SU-DHL-6 (cell line): ENCODE results near the gene TLCD3B.

Source experiments
- H2AFZ ChIP-seq: fragments of 200-600 bp; sonication (generic); 2 replicates; pipeline ENCODE4 v1.6.1; 2014; ENCODE audit warnings: low read depth, mild to moderate bottlenecking, moderate library complexity, mixed read lengths, antibody characterized with exemption, low read length; ENCODE audit not compliant: severe bottlenecking
- H3F3A ChIP-seq: fragments of 200-600 bp; shearing (Covaris generic); 2 replicates; pipeline ENCODE4 v1.6.0; 2016; ENCODE audit warnings: antibody characterized with exemption, mild to moderate bottlenecking; ENCODE audit not compliant: insufficient read depth
- H3K27ac ChIP-seq: fragments of 200-600 bp; sonication (generic); 2 replicates; pipeline ENCODE4 v1.5.1; 2016; ENCODE audit warnings: low read depth, mild to moderate bottlenecking, low read length, moderate library complexity, mixed read lengths
- H3K27me3 ChIP-seq: fragments of 200-600 bp; sonication (generic), shearing (Covaris generic); 2 replicates; pipeline ENCODE4 v1.6.0; 2014; ENCODE audit warnings: mild to moderate bottlenecking, low read length
- H3K36me3 ChIP-seq: fragments of 200-600 bp; sonication (generic); 2 replicates; pipeline ENCODE4 v1.6.1; 2014; ENCODE audit warnings: mild to moderate bottlenecking, low read length, mixed read lengths
- H3K4me2 ChIP-seq: fragments of 300-600, 200-600 bp; shearing (Covaris generic), sonication (generic); 2 replicates; pipeline ENCODE4 v1.6.0; 2014; ENCODE audit warnings: low read length, low read depth, mild to moderate bottlenecking; ENCODE audit not compliant: poor library complexity, severe bottlenecking
- H3K4me3 ChIP-seq: fragments of 200-600 bp; sonication (generic); 2 replicates; pipeline ENCODE4 v1.5.1; 2014; ENCODE audit warnings: antibody characterized with exemption, low read length, mild to moderate bottlenecking, mixed read lengths; ENCODE audit not compliant: insufficient read depth, poor library complexity, severe bottlenecking
- H3K79me2 ChIP-seq: fragments of 200-600 bp; sonication (generic); 2 replicates; pipeline ENCODE4 v1.6.1; 2014; ENCODE audit warnings: mild to moderate bottlenecking, low read length, moderate library complexity; ENCODE audit not compliant: insufficient read depth
- H3K9ac ChIP-seq: fragments of 200-600 bp; sonication (generic); 2 replicates; pipeline ENCODE4 v1.7.0; 2014; ENCODE audit warnings: mild to moderate bottlenecking, low read length
- H3K9me2 ChIP-seq: fragments of 200-600 bp; sonication (generic); replicated peaks from 2 replicates; pipeline ENCODE4 v1.6.1; 2014; ENCODE audit warnings: low read length; ENCODE audit not compliant: insufficient read depth
- H3K9me3 ChIP-seq: fragments of 200-600 bp; sonication (generic); 2 replicates; pipeline ENCODE4 v1.6.1; 2014; ENCODE audit warnings: low read length, mixed read lengths; ENCODE audit not compliant: insufficient read depth
- H4K20me1 ChIP-seq: fragments of 200-600 bp; sonication (generic); 2 replicates; pipeline ENCODE4 v1.6.1; 2014; ENCODE audit warnings: low read depth, mild to moderate bottlenecking, antibody characterized with exemption, low read length, moderate library complexity, mixed read lengths
- EZH2phosphoT487 ChIP-seq: fragments of 200-600 bp; sonication (generic), shearing (Covaris generic); conservative IDR thresholded peaks from 2 replicates; pipeline ENCODE4 v1.6.1; 2018; ENCODE audit warnings: mild to moderate bottlenecking, antibody characterized with exemption, low read length, moderate library complexity, mixed read lengths
- TF ChIP-seq, protein P1 (sequence below): fragments of 200-600 bp; sonication (generic); IDR thresholded peaks from one replicate; pipeline ENCODE4 v1.5.1; 2017; ENCODE audit warnings: antibody characterized with exemption, mild to moderate bottlenecking, low read length, moderate library complexity; ENCODE audit not compliant: insufficient read depth, poor library complexity, severe bottlenecking

Gene TLCD3B

DNA sequence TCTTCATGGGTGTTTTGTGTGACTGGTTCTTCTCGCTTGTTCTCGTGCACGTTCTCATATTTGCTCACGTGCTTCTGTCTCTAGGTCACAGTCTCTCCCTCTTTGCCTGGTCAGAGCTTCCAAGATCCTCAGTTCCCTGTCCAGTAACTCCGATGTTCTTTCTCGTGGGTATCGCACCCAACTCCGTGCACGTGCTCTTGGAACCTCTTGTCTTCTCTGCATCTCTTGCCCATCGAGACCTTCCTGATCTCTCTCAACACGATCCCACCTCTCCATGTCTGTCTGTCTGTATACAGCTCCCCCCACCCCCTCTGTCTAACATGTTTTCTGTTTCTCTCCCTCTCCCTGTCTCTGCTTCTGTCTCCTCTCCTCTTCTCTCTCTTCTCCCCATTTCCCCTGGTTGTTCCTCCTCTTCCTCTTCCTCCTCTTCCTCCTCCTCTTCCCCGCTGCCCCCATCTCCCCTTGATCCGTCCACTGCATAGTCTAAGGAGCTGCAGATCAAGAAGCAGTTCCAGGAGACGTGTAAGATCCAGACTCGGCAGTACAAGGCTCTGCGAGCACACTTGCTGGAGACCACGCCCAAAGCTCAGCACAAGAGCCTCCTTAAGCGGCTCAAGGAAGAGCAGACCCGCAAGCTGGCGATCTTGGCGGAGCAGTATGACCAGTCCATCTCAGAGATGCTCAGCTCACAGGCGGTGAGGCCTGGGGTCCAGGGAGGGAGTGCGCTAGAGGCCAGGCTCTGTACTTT is 41.8 kb downstream of the TLCD3B start:
- Histone ChIP-seq H3K4me2 (no peak overlapping the region), H3K9ac (no peak overlapping the region), H4K20me1 (no peaks in the 10 kb centered on the region), H3K27me3 (no peaks in the 10 kb centered on the region), H3K9me3 (no peaks in the 10 kb centered on the region), H3F3A (no peaks in the 10 kb centered on the region), H2AFZ (no peak overlapping the region), H3K36me3 (no peaks in the 10 kb centered on the region; the same call in 1 of the 2 replicates), H3K27ac (no peak overlapping the region), H3K79me2 (no peaks in the 10 kb centered on the region), H3K4me3 (no peak overlapping the region), H3K9me2 (no peaks in the 10 kb centered on the region)
- TF ChIP-seq, protein P1, sequence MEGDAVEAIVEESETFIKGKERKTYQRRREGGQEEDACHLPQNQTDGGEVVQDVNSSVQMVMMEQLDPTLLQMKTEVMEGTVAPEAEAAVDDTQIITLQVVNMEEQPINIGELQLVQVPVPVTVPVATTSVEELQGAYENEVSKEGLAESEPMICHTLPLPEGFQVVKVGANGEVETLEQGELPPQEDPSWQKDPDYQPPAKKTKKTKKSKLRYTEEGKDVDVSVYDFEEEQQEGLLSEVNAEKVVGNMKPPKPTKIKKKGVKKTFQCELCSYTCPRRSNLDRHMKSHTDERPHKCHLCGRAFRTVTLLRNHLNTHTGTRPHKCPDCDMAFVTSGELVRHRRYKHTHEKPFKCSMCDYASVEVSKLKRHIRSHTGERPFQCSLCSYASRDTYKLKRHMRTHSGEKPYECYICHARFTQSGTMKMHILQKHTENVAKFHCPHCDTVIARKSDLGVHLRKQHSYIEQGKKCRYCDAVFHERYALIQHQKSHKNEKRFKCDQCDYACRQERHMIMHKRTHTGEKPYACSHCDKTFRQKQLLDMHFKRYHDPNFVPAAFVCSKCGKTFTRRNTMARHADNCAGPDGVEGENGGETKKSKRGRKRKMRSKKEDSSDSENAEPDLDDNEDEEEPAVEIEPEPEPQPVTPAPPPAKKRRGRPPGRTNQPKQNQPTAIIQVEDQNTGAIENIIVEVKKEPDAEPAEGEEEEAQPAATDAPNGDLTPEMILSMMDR = no peak
- no peak for TF ChIP-seq EZH2phosphoT487

DNA sequence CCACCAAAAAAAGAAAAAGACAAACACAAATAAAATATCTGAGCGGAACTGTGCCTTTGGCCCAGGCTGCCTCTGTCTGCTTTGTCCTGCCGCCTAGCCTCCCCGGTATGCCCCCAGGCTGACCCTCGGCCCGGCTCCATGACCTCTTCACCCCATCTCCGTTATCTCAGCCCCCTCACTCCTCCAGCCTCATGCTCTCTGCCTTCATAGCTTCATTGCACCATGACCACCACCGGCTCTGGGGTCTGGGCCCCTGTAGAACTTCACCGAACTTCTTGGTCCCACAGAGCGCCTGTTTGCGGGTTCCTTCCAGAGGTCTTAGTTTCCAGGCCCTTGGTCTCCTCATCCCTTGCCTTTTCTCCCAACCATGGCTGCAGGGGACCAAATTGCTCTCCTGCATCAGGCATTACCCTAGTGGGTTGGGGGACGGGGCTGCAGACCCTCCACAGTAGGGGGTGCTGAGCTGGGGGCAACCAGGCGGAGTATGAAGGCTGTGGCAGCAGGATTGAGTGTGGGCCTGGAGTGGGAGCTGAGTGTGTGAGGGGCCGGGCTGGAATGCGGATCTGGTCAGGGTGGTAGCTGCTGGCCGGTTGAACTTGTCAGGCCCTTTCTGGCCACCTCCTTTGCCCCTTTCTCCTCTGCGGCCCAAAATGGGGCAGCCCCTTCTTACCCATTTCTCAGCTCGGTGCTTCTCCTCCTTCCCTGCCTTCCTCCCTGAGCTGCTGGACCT is 42.6 kb downstream of the TLCD3B start:
- H3K36me3 ChIP-seq = no peaks in the 10 kb centered on the region; the same call in 1 of the 2 replicates
- H4K20me1 ChIP-seq = no peaks in the 10 kb centered on the region
- no peak overlapping the region for H3K4me2 ChIP-seq
- no peaks in the 10 kb centered on the region for H3K27me3 ChIP-seq
- no peak for TF ChIP-seq EZH2phosphoT487
- TF ChIP-seq, protein P1 = no peak
- H3K4me3 ChIP-seq = no peak overlapping the region
- H2AFZ ChIP-seq = no peak overlapping the region
- no peaks in the 10 kb centered on the region for H3F3A ChIP-seq
- H3K9me2 ChIP-seq = no peaks in the 10 kb centered on the region
- H3K9ac ChIP-seq = no peak overlapping the region
- no peaks in the 10 kb centered on the region for H3K79me2 ChIP-seq
- no peak overlapping the region for H3K27ac ChIP-seq
- H3K9me3 ChIP-seq = no peaks in the 10 kb centered on the region

DNA sequence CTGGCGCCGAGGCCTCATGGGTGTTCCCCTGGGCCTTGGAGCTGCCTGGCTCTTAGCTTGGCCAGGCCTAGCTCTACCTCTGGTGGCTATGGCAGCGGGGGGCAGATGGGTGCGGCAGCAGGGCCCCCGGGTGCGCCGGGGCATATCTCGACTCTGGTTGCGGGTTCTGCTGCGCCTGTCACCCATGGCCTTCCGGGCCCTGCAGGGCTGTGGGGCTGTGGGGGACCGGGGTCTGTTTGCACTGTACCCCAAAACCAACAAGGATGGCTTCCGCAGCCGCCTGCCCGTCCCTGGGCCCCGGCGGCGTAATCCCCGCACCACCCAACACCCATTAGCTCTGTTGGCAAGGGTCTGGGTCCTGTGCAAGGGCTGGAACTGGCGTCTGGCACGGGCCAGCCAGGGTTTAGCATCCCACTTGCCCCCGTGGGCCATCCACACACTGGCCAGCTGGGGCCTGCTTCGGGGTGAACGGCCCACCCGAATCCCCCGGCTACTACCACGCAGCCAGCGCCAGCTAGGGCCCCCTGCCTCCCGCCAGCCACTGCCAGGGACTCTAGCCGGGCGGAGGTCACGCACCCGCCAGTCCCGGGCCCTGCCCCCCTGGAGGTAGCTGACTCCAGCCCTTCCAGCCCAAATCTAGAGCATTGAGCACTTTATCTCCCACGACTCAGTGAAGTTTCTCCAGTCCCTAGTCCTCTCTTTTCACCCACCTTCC is 43.5 kb downstream of the TLCD3B start:
- no peak overlapping the region for H3K27ac ChIP-seq
- no peaks in the 10 kb centered on the region for H4K20me1 ChIP-seq
- H3K4me2 ChIP-seq = no peak overlapping the region
- H3K27me3 ChIP-seq = no peaks in the 10 kb centered on the region
- no peak overlapping the region for H3K9ac ChIP-seq
- H3F3A ChIP-seq = no peaks in the 10 kb centered on the region
- no peak overlapping the region for H3K4me3 ChIP-seq
- TF ChIP-seq, protein P1 = no peak
- TF ChIP-seq EZH2phosphoT487 = no peak
- no peaks in the 10 kb centered on the region for H3K9me3 ChIP-seq
- no peak overlapping the region for H2AFZ ChIP-seq
- no peaks in the 10 kb centered on the region for H3K9me2 ChIP-seq
- H3K79me2 ChIP-seq = no peaks in the 10 kb centered on the region
- no peaks in the 10 kb centered on the region; the same call in 1 of the 2 replicates for H3K36me3 ChIP-seq
